ENCODE measurements around the gene PDS5B. TPM values are rescaled to one million over a fixed set of nuclear protein-coding genes. Genes with fewer than 3 reads are reported as not detected.

The PDS5B gene
- total and polyA plus RNA-seq, 10 of the 15 experiments (the other 5 are each of a cell fraction or from before 2014, with no cell fraction given): 15.4 to 55.3 (median 30.7) TPM

GRCh38 chr13:32538621-32539246 is 47.5 kb upstream of the PDS5B start, which contains the start of gene N4BP2L2 (continued):
- TF ChIP-seq, protein P1, sequence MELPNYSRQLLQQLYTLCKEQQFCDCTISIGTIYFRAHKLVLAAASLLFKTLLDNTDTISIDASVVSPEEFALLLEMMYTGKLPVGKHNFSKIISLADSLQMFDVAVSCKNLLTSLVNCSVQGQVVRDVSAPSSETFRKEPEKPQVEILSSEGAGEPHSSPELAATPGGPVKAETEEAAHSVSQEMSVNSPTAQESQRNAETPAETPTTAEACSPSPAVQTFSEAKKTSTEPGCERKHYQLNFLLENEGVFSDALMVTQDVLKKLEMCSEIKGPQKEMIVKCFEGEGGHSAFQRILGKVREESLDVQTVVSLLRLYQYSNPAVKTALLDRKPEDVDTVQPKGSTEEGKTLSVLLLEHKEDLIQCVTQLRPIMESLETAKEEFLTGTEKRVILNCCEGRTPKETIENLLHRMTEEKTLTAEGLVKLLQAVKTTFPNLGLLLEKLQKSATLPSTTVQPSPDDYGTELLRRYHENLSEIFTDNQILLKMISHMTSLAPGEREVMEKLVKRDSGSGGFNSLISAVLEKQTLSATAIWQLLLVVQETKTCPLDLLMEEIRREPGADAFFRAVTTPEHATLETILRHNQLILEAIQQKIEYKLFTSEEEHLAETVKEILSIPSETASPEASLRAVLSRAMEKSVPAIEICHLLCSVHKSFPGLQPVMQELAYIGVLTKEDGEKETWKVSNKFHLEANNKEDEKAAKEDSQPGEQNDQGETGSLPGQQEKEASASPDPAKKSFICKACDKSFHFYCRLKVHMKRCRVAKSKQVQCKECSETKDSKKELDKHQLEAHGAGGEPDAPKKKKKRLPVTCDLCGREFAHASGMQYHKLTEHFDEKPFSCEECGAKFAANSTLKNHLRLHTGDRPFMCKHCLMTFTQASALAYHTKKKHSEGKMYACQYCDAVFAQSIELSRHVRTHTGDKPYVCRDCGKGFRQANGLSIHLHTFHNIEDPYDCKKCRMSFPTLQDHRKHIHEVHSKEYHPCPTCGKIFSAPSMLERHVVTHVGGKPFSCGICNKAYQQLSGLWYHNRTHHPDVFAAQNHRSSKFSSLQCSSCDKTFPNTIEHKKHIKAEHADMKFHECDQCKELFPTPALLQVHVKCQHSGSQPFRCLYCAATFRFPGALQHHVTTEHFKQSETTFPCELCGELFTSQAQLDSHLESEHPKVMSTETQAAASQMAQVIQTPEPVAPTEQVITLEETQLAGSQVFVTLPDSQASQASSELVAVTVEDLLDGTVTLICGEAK (IDR thresholded peaks at IDR 0.05; ENCODE audit: borderline replicate concordance): peak; percentile 79; the same call in 1 of the 2 replicates
- TF ChIP-seq, protein P2, sequence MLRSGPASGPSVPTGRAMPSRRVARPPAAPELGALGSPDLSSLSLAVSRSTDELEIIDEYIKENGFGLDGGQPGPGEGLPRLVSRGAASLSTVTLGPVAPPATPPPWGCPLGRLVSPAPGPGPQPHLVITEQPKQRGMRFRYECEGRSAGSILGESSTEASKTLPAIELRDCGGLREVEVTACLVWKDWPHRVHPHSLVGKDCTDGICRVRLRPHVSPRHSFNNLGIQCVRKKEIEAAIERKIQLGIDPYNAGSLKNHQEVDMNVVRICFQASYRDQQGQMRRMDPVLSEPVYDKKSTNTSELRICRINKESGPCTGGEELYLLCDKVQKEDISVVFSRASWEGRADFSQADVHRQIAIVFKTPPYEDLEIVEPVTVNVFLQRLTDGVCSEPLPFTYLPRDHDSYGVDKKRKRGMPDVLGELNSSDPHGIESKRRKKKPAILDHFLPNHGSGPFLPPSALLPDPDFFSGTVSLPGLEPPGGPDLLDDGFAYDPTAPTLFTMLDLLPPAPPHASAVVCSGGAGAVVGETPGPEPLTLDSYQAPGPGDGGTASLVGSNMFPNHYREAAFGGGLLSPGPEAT (IDR thresholded peaks at IDR 0.05; ENCODE audit: low read depth): 0 out of 2 replicates have a peak, but pooled peaks have one; percentile 80
- TF ChIP-seq GATAD2B (conservative IDR thresholded peaks at IDR 0.05; ENCODE audit: low read depth): peak; percentile 56; the same call in 1 of the 2 replicates
- TF ChIP-seq, protein P3, sequence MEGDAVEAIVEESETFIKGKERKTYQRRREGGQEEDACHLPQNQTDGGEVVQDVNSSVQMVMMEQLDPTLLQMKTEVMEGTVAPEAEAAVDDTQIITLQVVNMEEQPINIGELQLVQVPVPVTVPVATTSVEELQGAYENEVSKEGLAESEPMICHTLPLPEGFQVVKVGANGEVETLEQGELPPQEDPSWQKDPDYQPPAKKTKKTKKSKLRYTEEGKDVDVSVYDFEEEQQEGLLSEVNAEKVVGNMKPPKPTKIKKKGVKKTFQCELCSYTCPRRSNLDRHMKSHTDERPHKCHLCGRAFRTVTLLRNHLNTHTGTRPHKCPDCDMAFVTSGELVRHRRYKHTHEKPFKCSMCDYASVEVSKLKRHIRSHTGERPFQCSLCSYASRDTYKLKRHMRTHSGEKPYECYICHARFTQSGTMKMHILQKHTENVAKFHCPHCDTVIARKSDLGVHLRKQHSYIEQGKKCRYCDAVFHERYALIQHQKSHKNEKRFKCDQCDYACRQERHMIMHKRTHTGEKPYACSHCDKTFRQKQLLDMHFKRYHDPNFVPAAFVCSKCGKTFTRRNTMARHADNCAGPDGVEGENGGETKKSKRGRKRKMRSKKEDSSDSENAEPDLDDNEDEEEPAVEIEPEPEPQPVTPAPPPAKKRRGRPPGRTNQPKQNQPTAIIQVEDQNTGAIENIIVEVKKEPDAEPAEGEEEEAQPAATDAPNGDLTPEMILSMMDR (IDR thresholded peaks at IDR 0.05 in 2 of 3, conservative IDR thresholded peaks at IDR 0.05 in 1 of 3; ENCODE audit: control insufficient read depth in 2 of 3, extremely low read depth in 1 of 3, insufficient read depth in 1 of 3, low read depth in 3 of 3, low read length in 3 of 3): peak; percentile 12 to 47 (median 13); a peak in 3 of 6 replicates
- TF ChIP-seq PML (IDR thresholded peaks at IDR 0.05; ENCODE audit: low read length): peak; percentile 95
- TF ChIP-seq SMARCA5 (IDR thresholded peaks at IDR 0.05): no peak
- peak; percentile 39; the same call in 1 of the 2 replicates for TF ChIP-seq RAD21 (IDR thresholded peaks at IDR 0.05; ENCODE audit: insufficient read depth, low read depth, low read length)
- 0 out of 2 replicates have a peak, but pooled peaks have one; percentile 7 for TF ChIP-seq BACH1 (IDR thresholded peaks at IDR 0.05; ENCODE audit: borderline replicate concordance)
- no peak for TF ChIP-seq STAT3 (IDR thresholded peaks at IDR 0.05; ENCODE audit: low read depth, low read length)
- peak; percentile 70 for TF ChIP-seq MYC (IDR thresholded peaks at IDR 0.05; ENCODE audit: insufficient read depth, insufficient read length, insufficient replicate concordance, low read length, severe bottlenecking)
- peak; percentile 11; the same call in 1 of the 2 replicates for TF ChIP-seq MTA3 (IDR thresholded peaks at IDR 0.05; ENCODE audit: borderline replicate concordance, low read length)
- TF ChIP-seq TBL1XR1 (IDR thresholded peaks at IDR 0.05; ENCODE audit: low read depth, low read length): no peak
- TF ChIP-seq MTA2 (IDR thresholded peaks at IDR 0.05; ENCODE audit: low read depth): peak; percentile 54; the same call in 1 of the 2 replicates
- TF ChIP-seq, protein P4, sequence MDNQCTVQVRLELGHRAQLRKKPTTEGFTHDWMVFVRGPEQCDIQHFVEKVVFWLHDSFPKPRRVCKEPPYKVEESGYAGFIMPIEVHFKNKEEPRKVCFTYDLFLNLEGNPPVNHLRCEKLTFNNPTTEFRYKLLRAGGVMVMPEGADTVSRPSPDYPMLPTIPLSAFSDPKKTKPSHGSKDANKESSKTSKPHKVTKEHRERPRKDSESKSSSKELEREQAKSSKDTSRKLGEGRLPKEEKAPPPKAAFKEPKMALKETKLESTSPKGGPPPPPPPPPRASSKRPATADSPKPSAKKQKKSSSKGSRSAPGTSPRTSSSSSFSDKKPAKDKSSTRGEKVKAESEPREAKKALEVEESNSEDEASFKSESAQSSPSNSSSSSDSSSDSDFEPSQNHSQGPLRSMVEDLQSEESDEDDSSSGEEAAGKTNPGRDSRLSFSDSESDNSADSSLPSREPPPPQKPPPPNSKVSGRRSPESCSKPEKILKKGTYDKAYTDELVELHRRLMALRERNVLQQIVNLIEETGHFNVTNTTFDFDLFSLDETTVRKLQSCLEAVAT (IDR thresholded peaks at IDR 0.05): peak; percentile 85
- peak; percentile 40; the same call in 1 of the 2 replicates for TF ChIP-seq ATF7 (IDR thresholded peaks at IDR 0.05; ENCODE audit: low read depth)
- TF ChIP-seq SRF (IDR thresholded peaks at IDR 0.05; ENCODE audit: low read depth in 2 of 2, low read length in 2 of 2): peak in 1 of 2 experiments; percentile 34; a peak in 1 of 4 replicates
- 0 out of 2 replicates have a peak, but pooled peaks have one; percentile 17 for TF ChIP-seq DPF2 (IDR thresholded peaks at IDR 0.05)
- TF ChIP-seq, protein P5, sequence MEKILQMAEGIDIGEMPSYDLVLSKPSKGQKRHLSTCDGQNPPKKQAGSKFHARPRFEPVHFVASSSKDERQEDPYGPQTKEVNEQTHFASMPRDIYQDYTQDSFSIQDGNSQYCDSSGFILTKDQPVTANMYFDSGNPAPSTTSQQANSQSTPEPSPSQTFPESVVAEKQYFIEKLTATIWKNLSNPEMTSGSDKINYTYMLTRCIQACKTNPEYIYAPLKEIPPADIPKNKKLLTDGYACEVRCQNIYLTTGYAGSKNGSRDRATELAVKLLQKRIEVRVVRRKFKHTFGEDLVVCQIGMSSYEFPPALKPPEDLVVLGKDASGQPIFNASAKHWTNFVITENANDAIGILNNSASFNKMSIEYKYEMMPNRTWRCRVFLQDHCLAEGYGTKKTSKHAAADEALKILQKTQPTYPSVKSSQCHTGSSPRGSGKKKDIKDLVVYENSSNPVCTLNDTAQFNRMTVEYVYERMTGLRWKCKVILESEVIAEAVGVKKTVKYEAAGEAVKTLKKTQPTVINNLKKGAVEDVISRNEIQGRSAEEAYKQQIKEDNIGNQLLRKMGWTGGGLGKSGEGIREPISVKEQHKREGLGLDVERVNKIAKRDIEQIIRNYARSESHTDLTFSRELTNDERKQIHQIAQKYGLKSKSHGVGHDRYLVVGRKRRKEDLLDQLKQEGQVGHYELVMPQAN (conservative IDR thresholded peaks at IDR 0.05): peak; percentile 57

All from GM12878 (cell line).